Right cardiac atrium (tissue), 5 donors: ENCODE data around the gene AGAP1. TPM values are rescaled to one million over a fixed set of nuclear protein-coding genes. Genes with fewer than 3 reads are reported as not detected.
A peak's percentile ranks its signal among the peaks of the same experiment; 100 is the strongest.
"Not testable (repeated sequence)": the region's sequence is repeated elsewhere in the genome, so short reads cannot be mapped to it uniquely, and the experiment has no call there.

Experiments used
- ATAC-seq, 2 donors: fragments of 200-7000 bp; cut with Tn5 transposase; one replicate each; pipeline versions ENCODE4 v1.8.0 to v1.9.1; 2020; ENCODE audit warnings: moderate library complexity in 2 of 2, mild to moderate bottlenecking in 1 of 2
- DNase-seq, 3 donors: peaks; one replicate each; pipeline ENCODE4 v3.0.0-alpha.2; 2020
- H3K27ac ChIP-seq: one replicate; pipeline ENCODE4 v1.5.1; 2013; ENCODE audit warnings: mild to moderate bottlenecking, low read length, control low read depth, moderate library complexity
- H3K27me3 ChIP-seq: one replicate; pipeline ENCODE4 v1.6.1; 2013; ENCODE audit not compliant: control insufficient read depth, insufficient read depth
- H3K4me1 ChIP-seq: one replicate; pipeline ENCODE4 v1.6.1; 2013; ENCODE audit warnings: low read length; ENCODE audit not compliant: control insufficient read depth, insufficient read depth
- H3K4me3 ChIP-seq: one replicate; pipeline ENCODE4 v1.5.1; 2013; ENCODE audit warnings: low read length, control low read depth
- H3K9me3 ChIP-seq: one replicate; pipeline ENCODE4 v1.6.1; 2013; ENCODE audit warnings: low read length; ENCODE audit not compliant: control insufficient read depth
- WGBS: extraction: QIAGEN DNeasy Blood & Tissue Kit; methylation state at CpG from one replicate; pipeline ENCODE4 v1.1.7; 2013; 5-methylcytosine and 5-hydroxymethylcytosine counted together
- intact Hi-C, 4 donors: fragments of 100-400 bp; cut with DNase I; formaldehyde crosslinking; loops; one replicate each; pipeline versions ENCODE4 v1.11.0 to v1.14.0; 2022 to 2023
- polyA plus RNA-seq: library from polyadenylated mRNA; stranded (reverse); fragments of 200-250 nt; gene quantifications from one replicate; pipeline ENCODE4 v1.2.3, GENCODE V29; 2013
- total RNA-seq, 4 donors: library from RNA; stranded (reverse); fragmentation: NEBNext Ultra II Directional; extraction: Animal tissue kit (Norgen Biotek cat#: 25700); gene quantifications; one replicate each; pipeline ENCODE4 v1.2.1, GENCODE V29; 2021
- donor health status: healthy with polysubstance abuse.
- donor health status: DM: no; HTN: yes; CAD: no.
- donor health status: DM: no; HTN: no; CAD: no.
- donor health status: DM: no; HTN: yes; CAD: no; lungs with severe emphysema.
- donor health status: DM: yes; HTN: yes; CAD: no.

AGAP1 gene
- total and polyA plus RNA-seq, 5 donors: 10.5 to 25.3 (median 22.6) TPM

GRCh38 chr2:235762832-235763598 lies 269.2 kb downstream of the AGAP1 start:
- Histone ChIP-seq H3K4me1 (no peaks in the 10 kb centered on the region), H3K27me3 (no peaks in the 10 kb centered on the region), H3K27ac (no peak overlapping the region), H3K4me3 (no peak overlapping the region), H3K9me3 (no peaks in the 10 kb centered on the region)
- DNase-seq (no peak), ATAC-seq (no peak)
- WGBS: 83% methylated on average over 20 of the region's 20 CpGs
- intact Hi-C loops: no loop called here

- Histone ChIP-seq H3K9me3 (no peaks in the 10 kb centered on the region), H3K4me3 (no peak overlapping the region), H3K27ac (no peak overlapping the region), H3K4me1 (no peaks in the 10 kb centered on the region), H3K27me3 (no peaks in the 10 kb centered on the region)
- WGBS: 95% methylated on average over 20 of the region's 20 CpGs
- ATAC-seq: no peak
- DNase-seq: peak in 1 of 3 donors; percentile 39
- intact Hi-C loops: no loop called here
Observed at GRCh38 chr2:235763816-235764215, 270.0 kb downstream of the AGAP1 start.

GRCh38 chr2:235764478-235764877 lies 270.6 kb downstream of the AGAP1 start:
- H3K27me3 ChIP-seq, H3K9me3 ChIP-seq, DNase-seq, ATAC-seq, intact Hi-C loops, H3K27ac ChIP-seq, H3K4me3 ChIP-seq, H3K4me1 ChIP-seq: not testable (repeated sequence)
- 89% methylated on average over 19 of the region's 19 CpGs for WGBS

GRCh38 chr2:235765181-235765820 lies 271.5 kb downstream of the AGAP1 start:
- no peaks in the 10 kb centered on the region for H3K9me3 ChIP-seq
- peak in 1 of 2 donors; percentile 22 for ATAC-seq

GRCh38 chr2:235766278-235766677 lies 272.4 kb downstream of the AGAP1 start:
- 2% methylated on average over 7 of the region's 7 CpGs for WGBS
- H3K9me3 ChIP-seq: no peaks in the 10 kb centered on the region
- intact Hi-C loops: loop anchor here in 2 of 4 donors (5.0 kb wide), 2 partner anchors 411 to 416 kb away; no protein-coding TSS in a partner anchor
- H3K27ac ChIP-seq: no peak overlapping the region
- no peak for DNase-seq
- no peaks in the 10 kb centered on the region for H3K4me1 ChIP-seq
- H3K4me3 ChIP-seq: no peak overlapping the region
- no peaks in the 10 kb centered on the region for H3K27me3 ChIP-seq
- ATAC-seq: peak; percentile 92 to 93

More at GRCh38 chr2:235765181-235765820, 271.5 kb downstream of the AGAP1 start:
- no peak overlapping the region for H3K27ac ChIP-seq
- no peaks in the 10 kb centered on the region for H3K27me3 ChIP-seq
- WGBS: 86% methylated on average over 30 of the region's 30 CpGs
- H3K4me3 ChIP-seq: no peak overlapping the region
- intact Hi-C loops: loop anchor here in 2 of 4 donors (5.0 kb wide), 2 partner anchors 412 to 417 kb away; no protein-coding TSS in a partner anchor
- peak in 1 of 3 donors; percentile 57 for DNase-seq
- no peaks in the 10 kb centered on the region for H3K4me1 ChIP-seq

- Histone ChIP-seq H3K9me3 (no peaks in the 10 kb centered on the region), H3K27ac (no peak overlapping the region), H3K4me3 (no peak overlapping the region), H3K4me1 (no peaks in the 10 kb centered on the region), H3K27me3 (no peaks in the 10 kb centered on the region)
- no peak for ATAC-seq
- WGBS: 93% methylated on average over 13 of the region's 13 CpGs
- DNase-seq: no peak
- intact Hi-C loops: loop anchor here in 2 of 4 donors (5.0 kb wide), 2 partner anchors 409 to 414 kb away; no protein-coding TSS in a partner anchor
Observed at GRCh38 chr2:235768606-235769005, 274.8 kb downstream of the AGAP1 start.

GRCh38 chr2:235769046-235769445 lies 275.2 kb downstream of the AGAP1 start:
- WGBS: 94% methylated on average over 7 of the region's 7 CpGs
- Histone ChIP-seq H3K4me1 (no peaks in the 10 kb centered on the region), H3K4me3 (no peak overlapping the region), H3K27me3 (no peaks in the 10 kb centered on the region), H3K9me3 (no peaks in the 10 kb centered on the region), H3K27ac (no peak overlapping the region)
- DNase-seq: no peak
- ATAC-seq: no peak
- intact Hi-C loops: loop anchor here in 2 of 4 donors (5.0 kb wide), 2 partner anchors 408 to 413 kb away; no protein-coding TSS in a partner anchor

GRCh38 chr2:235770909-235771820 lies 277.3 kb downstream of the AGAP1 start:
- H3K4me1 ChIP-seq: no peaks in the 10 kb centered on the region
- 94% methylated on average over 23 of the region's 23 CpGs for WGBS
- no peak overlapping the region for H3K4me3 ChIP-seq
- ATAC-seq: no peak
- H3K27me3 ChIP-seq: no peaks in the 10 kb centered on the region
- H3K27ac ChIP-seq: no peak overlapping the region
- H3K9me3 ChIP-seq: no peaks in the 10 kb centered on the region
- no peak for DNase-seq
- intact Hi-C loops: no loop called here

- no peak overlapping the region for H3K4me3 ChIP-seq
- no peaks in the 10 kb centered on the region for H3K27me3 ChIP-seq
- intact Hi-C loops: no loop called here
- DNase-seq (no peak), ATAC-seq (no peak)
- 87% methylated on average over 9 of the region's 9 CpGs for WGBS
- H3K27ac ChIP-seq: no peak overlapping the region
- no peaks in the 10 kb centered on the region for H3K9me3 ChIP-seq
- no peaks in the 10 kb centered on the region for H3K4me1 ChIP-seq
Observed at GRCh38 chr2:235773188-235773928, 279.5 kb downstream of the AGAP1 start.

- Histone ChIP-seq H3K27ac (no peak overlapping the region), H3K4me3 (no peak overlapping the region), H3K9me3 (no peaks in the 10 kb centered on the region), H3K4me1 (no peaks in the 10 kb centered on the region), H3K27me3 (no peaks in the 10 kb centered on the region)
- ATAC-seq (no peak), DNase-seq (no peak)
- 89% methylated on average over 15 of the region's 15 CpGs for WGBS
- intact Hi-C loops: no loop called here
Observed at GRCh38 chr2:235774153-235774870, 280.5 kb downstream of the AGAP1 start.
